ENCODE data around the gene YRDC. TPM values are rescaled to one million over a fixed set of nuclear protein-coding genes. Genes with fewer than 3 reads are reported as not detected.

YRDC gene
- total and polyA plus RNA-seq, 4 donors: 4.4 to 9.8 (median 9.4) TPM

GRCh38 chr1:37822906-37823815 lies 15.2 kb upstream of the YRDC start (continued):
- TF ChIP-seq MAX (IDR thresholded peaks at IDR 0.05) (no peak), GABPA (IDR thresholded peaks at IDR 0.05 in 1 of 2, conservative IDR thresholded peaks at IDR 0.05 in 1 of 2) (no peak)

- no peaks in the 10 kb centered on the region for H3K9me3 ChIP-seq (ENCODE audit: control insufficient read depth in 4 of 4, low read length in 3 of 4)
- H3K4me3 ChIP-seq (ENCODE audit: low read depth in 1 of 3, low read length in 3 of 3): no peak overlapping the region
- no peak overlapping the region for H3K9ac ChIP-seq (ENCODE audit: low read depth in 1 of 2, low read length in 2 of 2)
- TF ChIP-seq TAF1 (conservative IDR thresholded peaks at IDR 0.05) (no peak), RXRA (IDR thresholded peaks at IDR 0.05) (no peak), CTCF (IDR thresholded peaks at IDR 0.05; ENCODE audit: low read depth, low read length, missing input control) (no peak), SP1 (IDR thresholded peaks at IDR 0.05) (no peak), REST (IDR thresholded peaks at IDR 0.05) (no peak), FOXA2 (IDR thresholded peaks at IDR 0.05) (no peak), MAX (IDR thresholded peaks at IDR 0.05) (no peak), HNF4G (IDR thresholded peaks at IDR 0.05) (no peak), JUND (IDR thresholded peaks at IDR 0.05) (no peak), ATF3 (IDR thresholded peaks at IDR 0.05) (no peak), HNF4A (conservative IDR thresholded peaks at IDR 0.05) (no peak), GABPA (IDR thresholded peaks at IDR 0.05 in 1 of 2, conservative IDR thresholded peaks at IDR 0.05 in 1 of 2) (no peak), EGR1 (IDR thresholded peaks at IDR 0.05; ENCODE audit: low read depth in 2 of 2) (no peak), RAD21 (IDR thresholded peaks at IDR 0.05) (no peak), ZBTB33 (IDR thresholded peaks at IDR 0.05) (no peak), YY1 (IDR thresholded peaks at IDR 0.05) (no peak), FOXA1 (IDR thresholded peaks at IDR 0.05) (no peak), NR2F2 (IDR thresholded peaks at IDR 0.05) (no peak)
- H3K27me3 ChIP-seq (ENCODE audit: control insufficient read depth in 4 of 4, insufficient read depth in 4 of 4, low read length in 3 of 4): no peaks in the 10 kb centered on the region
- 95% methylated on average over 2 of the region's 2 CpGs for WGBS
- DNase-seq (ENCODE audit: low spot score): no peak
- H3K4me1 ChIP-seq (ENCODE audit: control insufficient read depth in 4 of 4, insufficient read depth in 4 of 4, low read length in 3 of 4): peaks cover 0 to 9% (median 6%) of the 10 kb centered on the region in 4 donors
- H3K36me3 ChIP-seq (ENCODE audit: control insufficient read depth in 4 of 4, insufficient read depth in 3 of 4, low read depth in 1 of 4, low read length in 3 of 4): peaks cover 15 to 44% (median 25%) of the 10 kb centered on the region in 4 donors
- no peak overlapping the region for H3K27ac ChIP-seq (ENCODE audit: low read depth in 1 of 2, low read length in 2 of 2)
These were observed 13.5 kb upstream of the YRDC start for GRCh38 chr1:37821481-37821880.
